ENCODE data around the gene FGD4.
A peak's percentile ranks its signal among the peaks of the same experiment; 100 is the strongest.
"Not testable (repeated sequence)": the region's sequence is repeated elsewhere in the genome, so short reads cannot be mapped to it uniquely, and the experiment has no call there.

Gene FGD4

GRCh38 chr12:32532951-32533350 is 133.6 kb downstream of the FGD4 start:
- no peak for ATAC-seq
- TF ChIP-seq OSR1 (CRISPR knock-in tag; IDR thresholded peaks at IDR 0.05), result no peak
- TF ChIP-seq ESRRG (CRISPR knock-in tag; IDR thresholded peaks at IDR 0.05), result no peak
- TF ChIP-seq SNAI2 (CRISPR knock-in tag; IDR thresholded peaks at IDR 0.05), result no peak
- no peak for TF ChIP-seq ZFP30 (CRISPR knock-in tag; IDR thresholded peaks at IDR 0.05)
- TF ChIP-seq ZNF70 (CRISPR knock-in tag; IDR thresholded peaks at IDR 0.05), result no peak
- no peak for TF ChIP-seq CREB5 (CRISPR knock-in tag; IDR thresholded peaks at IDR 0.05; ENCODE audit: low read depth)

GRCh38 chr12:32533506-32533905 is 134.1 kb downstream of the FGD4 start:
- not testable (repeated sequence) for ATAC-seq

- TF ChIP-seq ISL1 (CRISPR knock-in tag; IDR thresholded peaks at IDR 0.05) (0 out of 2 replicates have a peak, but pooled peaks have one; percentile 43), BACH2 (CRISPR knock-in tag; IDR thresholded peaks at IDR 0.05; ENCODE audit: borderline replicate concordance) (no peak), ARNTL (CRISPR knock-in tag; IDR thresholded peaks at IDR 0.05; ENCODE audit: borderline replicate concordance, low read depth) (no peak), CSDC2 (CRISPR knock-in tag; IDR thresholded peaks at IDR 0.05) (no peak)
Observed at GRCh38 chr12:32533971-32534590, 134.7 kb downstream of the FGD4 start.

GRCh38 chr12:32534698-32535097 is 135.3 kb downstream of the FGD4 start:
- peak; percentile 10; the same call in 2 of the 3 replicates for ATAC-seq
- no peak for TF ChIP-seq GLIS3 (CRISPR knock-in tag; IDR thresholded peaks at IDR 0.05)
- no peak for TF ChIP-seq TCF4 (CRISPR knock-in tag; IDR thresholded peaks at IDR 0.05; ENCODE audit: borderline replicate concordance)
- no peak for TF ChIP-seq ZNF70 (CRISPR knock-in tag; IDR thresholded peaks at IDR 0.05)
- TF ChIP-seq CSRNP3 (CRISPR knock-in tag; IDR thresholded peaks at IDR 0.05), result no peak
- no peak for TF ChIP-seq SNAI2 (CRISPR knock-in tag; IDR thresholded peaks at IDR 0.05)

More at GRCh38 chr12:32533971-32534590, 134.7 kb downstream of the FGD4 start:
- ATAC-seq, result peak; percentile 91

GRCh38 chr12:32535288-32535999 is 136.1 kb downstream of the FGD4 start:
- peak; percentile 89 for ATAC-seq
- TF ChIP-seq ZC3H10 (CRISPR knock-in tag; IDR thresholded peaks at IDR 0.05) (no peak), OSR1 (CRISPR knock-in tag; IDR thresholded peaks at IDR 0.05) (no peak), CSRNP3 (CRISPR knock-in tag; IDR thresholded peaks at IDR 0.05) (no peak), ZNF565 (CRISPR knock-in tag; conservative IDR thresholded peaks at IDR 0.05; ENCODE audit: low read depth) (no peak), SNAI2 (CRISPR knock-in tag; IDR thresholded peaks at IDR 0.05) (no peak), POU6F1 (CRISPR knock-in tag; IDR thresholded peaks at IDR 0.05; ENCODE audit: borderline replicate concordance, low read depth) (no peak), TSHZ2 (CRISPR knock-in tag; IDR thresholded peaks at IDR 0.05) (no peak), BACH2 (CRISPR knock-in tag; IDR thresholded peaks at IDR 0.05; ENCODE audit: borderline replicate concordance) (no peak), RARB (CRISPR knock-in tag; IDR thresholded peaks at IDR 0.05) (no peak), ZFP30 (CRISPR knock-in tag; IDR thresholded peaks at IDR 0.05) (no peak), CREB5 (CRISPR knock-in tag; IDR thresholded peaks at IDR 0.05; ENCODE audit: low read depth) (no peak), TCF4 (CRISPR knock-in tag; IDR thresholded peaks at IDR 0.05; ENCODE audit: borderline replicate concordance) (no peak), ZNF8 (CRISPR knock-in tag; IDR thresholded peaks at IDR 0.05) (no peak), GLIS3 (CRISPR knock-in tag; IDR thresholded peaks at IDR 0.05) (no peak), ZFP3 (CRISPR knock-in tag; IDR thresholded peaks at IDR 0.05) (no peak), PATZ1 (CRISPR knock-in tag; IDR thresholded peaks at IDR 0.05; ENCODE audit: borderline replicate concordance) (no peak)

All from SK-N-SH treated with all-trans-retinoic acid at 6 μM for 48 hours (cell line).